HCT116 (cell line): ENCODE data around the gene EHD4.

Source experiments
- ATF3 ChIP-seq: IDR thresholded peaks from 2 replicates; pipeline ENCODE4 v1.6.1; 2012
- CBX3 ChIP-seq: IDR thresholded peaks from 2 replicates; pipeline ENCODE4 v1.6.1; 2012; ENCODE audit warnings: low read depth
- EZH2 ChIP-seq: fragments of 200-600 bp; sonication (generic); IDR thresholded peaks from 2 replicates; pipeline ENCODE4 v1.6.1; 2017; ENCODE audit warnings: antibody characterized with exemption, mixed run types
- EZH2phosphoT487 ChIP-seq: fragments of 200-600 bp; IDR thresholded peaks from 2 replicates; pipeline ENCODE4 v1.6.1; 2018; ENCODE audit warnings: antibody characterized with exemption, borderline replicate concordance
- FOSL1 ChIP-seq: IDR thresholded peaks from 2 replicates; pipeline ENCODE4 v1.6.1; 2012; ENCODE audit warnings: low read depth
- JUND ChIP-seq: IDR thresholded peaks from 2 replicates; pipeline ENCODE4 v1.6.1; 2012
- POLR2A ChIP-seq: IDR thresholded peaks from 2 replicates; pipeline ENCODE4 v1.7.0; 2011; ENCODE audit warnings: borderline replicate concordance; ENCODE audit not compliant: insufficient read depth, insufficient read length; ENCODE audit errors: extremely low read depth
- RAD21 ChIP-seq: IDR thresholded peaks from 2 replicates; pipeline ENCODE4 v1.6.1; 2012; ENCODE audit warnings: low read depth, mild to moderate bottlenecking
- REST ChIP-seq: IDR thresholded peaks from 2 replicates; pipeline ENCODE4 v1.6.1; 2012; ENCODE audit warnings: low read depth
- SP1 ChIP-seq: IDR thresholded peaks from 2 replicates; pipeline ENCODE4 v1.6.1; 2012; ENCODE audit warnings: low read depth
- ZNF274 ChIP-seq: fragments of 200-500 bp; sonication (Bioruptor generic); IDR thresholded peaks from 2 replicates; pipeline ENCODE4 v1.6.1; 2014; ENCODE audit warnings: mild to moderate bottlenecking, low read depth, low read length, inconsistent platforms
- TF ChIP-seq, protein P1 (sequence below), 3 experiments: fragments of 200-600 bp in 1 of 3; sonication (generic) in 1 of 3; IDR thresholded peaks in 2 of 3; conservative IDR thresholded peaks in 1 of 3; 2 replicates each; pipeline ENCODE4 v1.5.1; 2012 to 2017; ENCODE audit warnings: low read depth in 2 of 3, low read length in 2 of 3, antibody characterized with exemption in 1 of 3, borderline replicate concordance in 1 of 3, control low read depth in 1 of 3, mild to moderate bottlenecking in 1 of 3, mixed read lengths in 1 of 3, mixed run types in 1 of 3, moderate library complexity in 1 of 3; ENCODE audit not compliant: insufficient read depth in 1 of 3
- TF ChIP-seq, protein P2 (sequence below): IDR thresholded peaks from 2 replicates; pipeline ENCODE4 v1.6.1; 2012

- TF ChIP-seq POLR2A (no peak), EZH2 (no peak), JUND (no peak), CBX3 (no peak), ZNF274 (no peak), SP1 (no peak), REST (no peak), EZH2phosphoT487 (no peak), RAD21 (no peak), ATF3 (no peak), FOSL1 (no peak)
- TF ChIP-seq, protein P1, sequence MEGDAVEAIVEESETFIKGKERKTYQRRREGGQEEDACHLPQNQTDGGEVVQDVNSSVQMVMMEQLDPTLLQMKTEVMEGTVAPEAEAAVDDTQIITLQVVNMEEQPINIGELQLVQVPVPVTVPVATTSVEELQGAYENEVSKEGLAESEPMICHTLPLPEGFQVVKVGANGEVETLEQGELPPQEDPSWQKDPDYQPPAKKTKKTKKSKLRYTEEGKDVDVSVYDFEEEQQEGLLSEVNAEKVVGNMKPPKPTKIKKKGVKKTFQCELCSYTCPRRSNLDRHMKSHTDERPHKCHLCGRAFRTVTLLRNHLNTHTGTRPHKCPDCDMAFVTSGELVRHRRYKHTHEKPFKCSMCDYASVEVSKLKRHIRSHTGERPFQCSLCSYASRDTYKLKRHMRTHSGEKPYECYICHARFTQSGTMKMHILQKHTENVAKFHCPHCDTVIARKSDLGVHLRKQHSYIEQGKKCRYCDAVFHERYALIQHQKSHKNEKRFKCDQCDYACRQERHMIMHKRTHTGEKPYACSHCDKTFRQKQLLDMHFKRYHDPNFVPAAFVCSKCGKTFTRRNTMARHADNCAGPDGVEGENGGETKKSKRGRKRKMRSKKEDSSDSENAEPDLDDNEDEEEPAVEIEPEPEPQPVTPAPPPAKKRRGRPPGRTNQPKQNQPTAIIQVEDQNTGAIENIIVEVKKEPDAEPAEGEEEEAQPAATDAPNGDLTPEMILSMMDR (IDR thresholded peaks at IDR 0.05 in 2 of 3, conservative IDR thresholded peaks at IDR 0.05 in 1 of 3; ENCODE audit: borderline replicate concordance in 1 of 3, insufficient read depth in 1 of 3, low read depth in 2 of 3, low read length in 2 of 3) = no peak
- TF ChIP-seq, protein P2, sequence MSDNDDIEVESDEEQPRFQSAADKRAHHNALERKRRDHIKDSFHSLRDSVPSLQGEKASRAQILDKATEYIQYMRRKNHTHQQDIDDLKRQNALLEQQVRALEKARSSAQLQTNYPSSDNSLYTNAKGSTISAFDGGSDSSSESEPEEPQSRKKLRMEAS = no peak
Observed at GRCh38 chr15:42002333-42002732, 30.0 kb upstream of the EHD4 start.
